PC-9 (cell line): ENCODE data around the gene MIF. TPM values are rescaled to one million over a fixed set of nuclear protein-coding genes. Genes with fewer than 3 reads are reported as not detected.

Experiments used
- BruUV-seq: library from RNA; stranded (reverse); fragments of 400-500 nt; replicated peaks from 2 replicates; lab custom pipeline; 2021; lab: Mats Ljungman, UMichigan
- CTCF ChIA-PET: fragments of 300-600 bp; sonication (Branson Sonifier 250); formaldehyde crosslinking; loops from one replicate; lab custom pipeline; 2022; ENCODE audit warnings: antibody characterized with exemption; lab: Charles Lee
- POLR2A ChIA-PET: fragments of 300-600 bp; sonication (Branson Sonifier 250); formaldehyde crosslinking; loops from one replicate; lab custom pipeline; 2022; ENCODE audit warnings: antibody characterized with exemption; ENCODE audit not compliant: unreplicated experiment; lab: Charles Lee
- DNase-seq, 2 experiments: peaks; one replicate each; pipeline versions ENCODE4 v3.0.0 to v3.0.0-alpha.2; 2015 to 2022; ENCODE audit warnings: mixed read lengths in 1 of 2
- H2AFZ ChIP-seq: fragments of 200-600 bp; sonication (generic); 2 replicates; pipeline ENCODE4 v1.8.1; 2017; ENCODE audit warnings: antibody characterized with exemption
- H3F3A ChIP-seq: fragments of 200-600 bp; sonication (generic); 2 replicates; pipeline ENCODE4 v1.8.1; 2017; ENCODE audit warnings: antibody characterized with exemption, mild to moderate bottlenecking, low read depth; ENCODE audit not compliant: insufficient read depth
- H3K27ac ChIP-seq: fragments of 200-600 bp; sonication (generic); 2 replicates; pipeline ENCODE4 v1.6.1; 2016; ENCODE audit warnings: mixed run types
- H3K27me3 ChIP-seq: fragments of 200-600 bp; sonication (generic); 2 replicates; pipeline ENCODE4 v1.6.1; 2016; ENCODE audit warnings: low read depth, mixed run types; ENCODE audit not compliant: insufficient read depth
- H3K36me3 ChIP-seq: fragments of 200-600 bp; sonication (generic); 2 replicates; pipeline ENCODE4 v1.6.1; 2016; ENCODE audit warnings: low read depth, mixed run types
- H3K4me1 ChIP-seq: fragments of 200-600 bp; sonication (generic); replicated peaks from 2 replicates; pipeline ENCODE4 v1.6.1; 2016; ENCODE audit warnings: mixed run types; ENCODE audit not compliant: insufficient read depth
- H3K4me2 ChIP-seq: fragments of 200-600 bp; sonication (generic); 2 replicates; pipeline ENCODE4 v1.6.1; 2017; ENCODE audit warnings: mixed run types
- H3K4me3 ChIP-seq: fragments of 200-600 bp; sonication (generic); 2 replicates; pipeline ENCODE4 v1.6.1; 2016; ENCODE audit warnings: mixed run types
- H3K79me2 ChIP-seq: fragments of 200-600 bp; sonication (generic); 2 replicates; pipeline ENCODE4 v1.6.1; 2017; ENCODE audit warnings: low read depth, mixed run types
- H3K9me2 ChIP-seq: fragments of 200-600 bp; sonication (generic); 2 replicates; pipeline ENCODE4 v1.8.1; 2017; ENCODE audit warnings: mild to moderate bottlenecking; ENCODE audit not compliant: insufficient read depth
- H3K9me3 ChIP-seq: fragments of 200-600 bp; sonication (generic); 2 replicates; pipeline ENCODE4 v1.8.1; 2016; ENCODE audit warnings: low read depth; ENCODE audit not compliant: insufficient read depth
- H4K20me1 ChIP-seq: fragments of 200-600 bp; sonication (generic); 2 replicates; pipeline ENCODE4 v1.8.1; 2017; ENCODE audit not compliant: insufficient read depth
- EZH2 ChIP-seq: fragments of 200-600 bp; sonication (generic); IDR thresholded peaks from 2 replicates; pipeline ENCODE4 v1.8.0; 2017; ENCODE audit warnings: antibody characterized with exemption, low read depth
- intact Hi-C: fragments of 100-400 bp; cut with micrococcal nuclease; formaldehyde crosslinking; loops from one replicate; pipeline ENCODE4 v1.10.0; 2022; ENCODE audit not compliant: unreplicated experiment
- total RNA-seq: library from RNA; stranded (reverse); gene quantifications from 2 replicates; pipeline ENCODE4 v1.2.3, GENCODE V29; 2021
- TF ChIP-seq, protein P1 (sequence below): fragments of 200-600 bp; sonication (generic); conservative IDR thresholded peaks from 2 replicates; pipeline ENCODE4 v1.6.1; 2017; ENCODE audit warnings: mixed run types, antibody characterized with exemption, mild to moderate bottlenecking, moderate library complexity

Gene MIF
- total RNA-seq, 1 experiment from 2014 or later = 695 TPM

DNA sequence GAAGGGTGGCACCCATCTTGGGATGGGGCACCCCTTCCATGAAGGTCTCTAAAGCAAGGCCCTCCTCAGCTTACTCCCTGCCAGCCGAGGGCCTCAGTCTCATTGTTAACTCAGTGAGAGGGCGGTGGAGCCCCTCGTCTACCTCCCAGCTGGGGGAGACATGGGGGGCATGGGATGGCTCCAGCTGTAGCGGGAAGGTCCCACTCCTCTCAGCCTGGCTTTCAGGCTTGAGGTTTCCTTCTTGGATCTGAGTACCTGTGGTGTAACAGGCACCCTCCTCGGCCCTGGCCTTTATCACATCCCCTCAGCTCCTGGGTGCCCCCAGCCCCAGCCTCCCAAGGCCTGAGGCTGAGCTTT lies 2.0 kb downstream of the MIF start:
- Histone ChIP-seq H3K4me2 (peak overlapping the region; percentile 100), H3K4me1 (peaks cover 19% of the 10 kb centered on the region), H3K27me3 (no peaks in the 10 kb centered on the region), H3K4me3 (peak overlapping the region; percentile 80; the same call in 1 of the 2 replicates), H3K27ac (no peak overlapping the region), H3K9me2 (no peaks in the 10 kb centered on the region), H3K36me3 (peaks cover 23% of the 10 kb centered on the region), H4K20me1 (peaks cover 22% of the 10 kb centered on the region), H2AFZ (no peak overlapping the region), H3K9me3 (no peaks in the 10 kb centered on the region), H3K79me2 (peaks cover 31% of the 10 kb centered on the region), H3F3A (peaks cover 70% of the 10 kb centered on the region; the same call in 1 of the 2 replicates)
- BruUV-seq = no TSS peak
- DNase-seq = no peak
- TF ChIP-seq, protein P1, sequence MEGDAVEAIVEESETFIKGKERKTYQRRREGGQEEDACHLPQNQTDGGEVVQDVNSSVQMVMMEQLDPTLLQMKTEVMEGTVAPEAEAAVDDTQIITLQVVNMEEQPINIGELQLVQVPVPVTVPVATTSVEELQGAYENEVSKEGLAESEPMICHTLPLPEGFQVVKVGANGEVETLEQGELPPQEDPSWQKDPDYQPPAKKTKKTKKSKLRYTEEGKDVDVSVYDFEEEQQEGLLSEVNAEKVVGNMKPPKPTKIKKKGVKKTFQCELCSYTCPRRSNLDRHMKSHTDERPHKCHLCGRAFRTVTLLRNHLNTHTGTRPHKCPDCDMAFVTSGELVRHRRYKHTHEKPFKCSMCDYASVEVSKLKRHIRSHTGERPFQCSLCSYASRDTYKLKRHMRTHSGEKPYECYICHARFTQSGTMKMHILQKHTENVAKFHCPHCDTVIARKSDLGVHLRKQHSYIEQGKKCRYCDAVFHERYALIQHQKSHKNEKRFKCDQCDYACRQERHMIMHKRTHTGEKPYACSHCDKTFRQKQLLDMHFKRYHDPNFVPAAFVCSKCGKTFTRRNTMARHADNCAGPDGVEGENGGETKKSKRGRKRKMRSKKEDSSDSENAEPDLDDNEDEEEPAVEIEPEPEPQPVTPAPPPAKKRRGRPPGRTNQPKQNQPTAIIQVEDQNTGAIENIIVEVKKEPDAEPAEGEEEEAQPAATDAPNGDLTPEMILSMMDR = no peak
- no peak for TF ChIP-seq EZH2
- ChIA-PET POLR2A (interaction anchor here (0.6 kb wide), 1 partner anchor 31 kb away, joined by 6 read pairs; no protein-coding TSS in a partner anchor), CTCF (no interaction called here)
- intact Hi-C loops = no loop called here

DNA sequence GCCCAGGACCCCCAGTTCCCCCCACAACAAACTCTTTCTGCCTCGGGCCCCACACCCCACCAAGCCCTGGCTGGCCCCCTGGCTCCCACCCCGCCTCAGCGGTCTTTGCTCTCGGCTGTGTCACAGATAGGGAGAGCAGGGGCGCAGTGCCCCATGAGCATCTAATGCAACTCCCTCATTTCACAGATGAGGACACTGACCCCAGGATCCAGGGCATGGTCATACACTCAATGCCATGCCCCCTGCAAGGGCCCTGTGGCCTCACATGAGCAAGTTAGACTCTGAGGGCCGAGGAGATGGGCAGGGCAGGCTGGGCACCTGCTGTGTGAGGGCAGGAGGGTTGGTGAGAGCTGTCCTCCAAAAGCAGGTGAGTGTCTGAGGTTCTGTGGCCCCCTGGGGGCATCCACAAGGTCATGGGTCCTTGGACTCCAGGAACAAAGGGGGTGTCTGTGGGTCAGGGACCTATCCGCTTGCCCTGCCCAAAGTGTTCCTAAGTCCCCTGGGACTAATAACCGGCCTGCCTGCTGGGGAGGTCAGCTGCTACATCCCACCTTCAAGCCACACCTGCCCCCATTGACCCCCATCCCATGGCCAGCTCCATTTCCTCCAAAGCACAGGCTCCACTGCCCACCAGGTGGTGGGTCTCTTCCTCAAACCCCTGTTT lies 2.5 kb downstream of the MIF start:
- no peak for TF ChIP-seq EZH2
- TF ChIP-seq, protein P1 = no peak
- no TSS peak for BruUV-seq
- Histone ChIP-seq H3K36me3 (peaks cover 23% of the 10 kb centered on the region), H2AFZ (no peak overlapping the region), H3K79me2 (peaks cover 31% of the 10 kb centered on the region), H3K9me2 (no peaks in the 10 kb centered on the region), H3K27ac (no peak overlapping the region), H3K9me3 (no peaks in the 10 kb centered on the region), H3K27me3 (no peaks in the 10 kb centered on the region), H4K20me1 (peaks cover 22% of the 10 kb centered on the region), H3F3A (peaks cover 72% of the 10 kb centered on the region; the same call in 1 of the 2 replicates), H3K4me3 (peak overlapping the region; percentile 80; the same call in 1 of the 2 replicates), H3K4me1 (peaks cover 19% of the 10 kb centered on the region), H3K4me2 (peak overlapping the region; percentile 100; the same call in 1 of the 2 replicates)
- DNase-seq = peak in 1 of 2 experiments; percentile 4
- POLR2A ChIA-PET = interaction anchor here (0.6 kb wide), 1 partner anchor 31 kb away, joined by 6 read pairs; no protein-coding TSS in a partner anchor
- intact Hi-C loops = no loop called here
- CTCF ChIA-PET = no interaction called here

DNA sequence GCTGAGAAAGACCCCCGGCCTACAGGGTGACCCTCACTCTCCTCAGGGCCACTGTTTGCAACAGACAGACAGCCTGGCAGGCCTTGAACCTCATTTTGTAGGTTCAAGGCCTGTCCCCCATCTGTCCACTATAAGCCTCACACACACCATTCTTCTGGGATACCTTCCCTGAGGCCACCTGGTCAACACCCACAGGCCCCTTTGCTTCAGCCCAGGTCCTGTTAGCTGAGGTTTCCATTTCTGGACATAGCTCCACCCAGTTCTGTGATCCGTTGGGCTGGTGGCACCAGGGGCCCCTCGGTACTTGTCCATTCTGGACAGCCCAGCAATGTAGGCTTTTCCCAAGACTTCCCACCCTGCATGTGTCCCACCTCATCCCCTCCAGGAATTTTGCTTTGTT lies 3.1 kb downstream of the MIF start:
- H3K4me1 ChIP-seq = peaks cover 19% of the 10 kb centered on the region
- peaks cover 31% of the 10 kb centered on the region for H3K79me2 ChIP-seq
- H3K36me3 ChIP-seq = peaks cover 23% of the 10 kb centered on the region
- no peak overlapping the region for H3K27ac ChIP-seq
- H2AFZ ChIP-seq = no peak overlapping the region
- no peaks in the 10 kb centered on the region for H3K27me3 ChIP-seq
- peaks cover 72% of the 10 kb centered on the region; the same call in 1 of the 2 replicates for H3F3A ChIP-seq
- ChIA-PET CTCF (no interaction called here), POLR2A (no interaction called here)
- no peaks in the 10 kb centered on the region for H3K9me3 ChIP-seq
- no peak for TF ChIP-seq EZH2
- TF ChIP-seq, protein P1 = no peak
- peaks cover 22% of the 10 kb centered on the region for H4K20me1 ChIP-seq
- no TSS peak for BruUV-seq
- H3K9me2 ChIP-seq = no peaks in the 10 kb centered on the region
- intact Hi-C loops = no loop called here
- DNase-seq = no peak
- H3K4me2 ChIP-seq = no peak overlapping the region
- no peak overlapping the region for H3K4me3 ChIP-seq
